HEK293T (cell line): ENCODE results near the gene FTO.

Source experiments
- ARNT ChIP-seq: fragments of 450-650 bp; IDR thresholded peaks from 2 replicates; pipeline ENCODE4 v1.6.1; 2017; ENCODE audit warnings: mild to moderate bottlenecking
- CTBP1 ChIP-seq: fragments of 450-650 bp; IDR thresholded peaks from 2 replicates; pipeline ENCODE4 v1.6.1; 2016; ENCODE audit warnings: borderline replicate concordance
- ELF4 ChIP-seq: fragments of 450-650 bp; IDR thresholded peaks from 2 replicates; pipeline ENCODE4 v1.6.1; 2017; ENCODE audit warnings: antibody characterized with exemption
- FOXA1 ChIP-seq: fragments of 450-650 bp; IDR thresholded peaks from 2 replicates; pipeline ENCODE4 v1.6.1; 2016; ENCODE audit warnings: mild to moderate bottlenecking
- FOXM1 ChIP-seq: fragments of 450-650 bp; IDR thresholded peaks from 2 replicates; pipeline ENCODE4 v1.6.1; 2017; ENCODE audit warnings: mild to moderate bottlenecking, borderline replicate concordance
- HDGF ChIP-seq: fragments of 450-650 bp; IDR thresholded peaks from 2 replicates; pipeline ENCODE4 v1.6.1; 2017; ENCODE audit warnings: antibody characterized with exemption, borderline replicate concordance
- L3MBTL2 ChIP-seq: fragments of 450-650 bp; conservative IDR thresholded peaks from 2 replicates; pipeline ENCODE4 v1.6.1; 2016; ENCODE audit warnings: mild to moderate bottlenecking
- NFRKB ChIP-seq: fragments of 450-650 bp; IDR thresholded peaks from 2 replicates; pipeline ENCODE4 v1.6.1; 2016; ENCODE audit warnings: mild to moderate bottlenecking, moderate library complexity
- SP1 ChIP-seq: fragments of 450-650 bp; IDR thresholded peaks from 2 replicates; pipeline ENCODE4 v1.6.1; 2017
- SUZ12 ChIP-seq: fragments of 450-650 bp; IDR thresholded peaks from 2 replicates; pipeline ENCODE4 v1.6.1; 2016; ENCODE audit warnings: mild to moderate bottlenecking
- TARDBP ChIP-seq: fragments of 450-650 bp; IDR thresholded peaks from 2 replicates; pipeline ENCODE4 v1.6.1; 2016
- ZNF384 ChIP-seq: fragments of 450-650 bp; IDR thresholded peaks from 2 replicates; pipeline ENCODE4 v1.6.1; 2016
- TF ChIP-seq, protein P1 (sequence below): fragments of 450-650 bp; IDR thresholded peaks from 2 replicates; pipeline ENCODE4 v1.6.1; 2016

- TF ChIP-seq FOXA1 (no peak), SUZ12 (no peak), FOXM1 (no peak), CTBP1 (no peak), ARNT (no peak), TARDBP (no peak), ELF4 (no peak), ZNF384 (no peak), SP1 (no peak), NFRKB (no peak), HDGF (no peak), L3MBTL2 (no peak)
- TF ChIP-seq, protein P1, sequence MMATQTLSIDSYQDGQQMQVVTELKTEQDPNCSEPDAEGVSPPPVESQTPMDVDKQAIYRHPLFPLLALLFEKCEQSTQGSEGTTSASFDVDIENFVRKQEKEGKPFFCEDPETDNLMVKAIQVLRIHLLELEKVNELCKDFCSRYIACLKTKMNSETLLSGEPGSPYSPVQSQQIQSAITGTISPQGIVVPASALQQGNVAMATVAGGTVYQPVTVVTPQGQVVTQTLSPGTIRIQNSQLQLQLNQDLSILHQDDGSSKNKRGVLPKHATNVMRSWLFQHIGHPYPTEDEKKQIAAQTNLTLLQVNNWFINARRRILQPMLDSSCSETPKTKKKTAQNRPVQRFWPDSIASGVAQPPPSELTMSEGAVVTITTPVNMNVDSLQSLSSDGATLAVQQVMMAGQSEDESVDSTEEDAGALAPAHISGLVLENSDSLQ = no peak
Measured at GRCh38 chr16:54090602-54091001, 386.6 kb downstream of the FTO start.
